SK-N-SH (cell line): Measurements from ENCODE around the gene ZNF385A. TPM values are rescaled to one million over a fixed set of nuclear protein-coding genes. Genes with fewer than 3 reads are reported as not detected.

ENCODE experiments used
- CTCF ChIA-PET: fragments of 300-600, 350-600 bp; formaldehyde crosslinking; extraction: SDS; loops from one replicate; lab custom pipeline; 2021; lab: Yijun Ruan, JAX
- POLR2A ChIA-PET: fragments of 350-600 bp; sonication (Branson Sonifier 250); formaldehyde crosslinking; extraction: SDS; loops from one replicate; lab custom pipeline; 2020; ENCODE audit warnings: antibody characterized with exemption, inconsistent platforms; lab: Yijun Ruan, JAX
- DNase-seq: peaks from one replicate; pipeline ENCODE4 v3.0.0; 2012
- H2AFZ ChIP-seq: fragments of 200-600 bp; sonication (generic); 2 replicates; pipeline ENCODE4 v1.8.1; 2016; ENCODE audit warnings: antibody characterized with exemption, mild to moderate bottlenecking, low read depth
- H3F3A ChIP-seq: fragments of 200-600 bp; sonication (generic); replicated peaks from 2 replicates; pipeline ENCODE3; 2016; ENCODE audit warnings: antibody characterized with exemption, mild to moderate bottlenecking; ENCODE audit not compliant: insufficient read depth
- H3K27ac ChIP-seq, 2 experiments: fragments of 200-500 bp in 1 of 2; fragments of 200-600 bp in 1 of 2; sonication (Bioruptor generic) in 1 of 2; sonication (generic), shearing (Covaris generic) in 1 of 2; 2 replicates each; pipeline versions ENCODE4 v1.5.1 to v1.6.1; 2014 to 2016; ENCODE audit warnings: low read depth in 2 of 2, inconsistent platforms in 1 of 2, low read length in 1 of 2, mild to moderate bottlenecking in 1 of 2, mixed read lengths in 1 of 2
- H3K27me3 ChIP-seq: fragments of 200-600 bp; sonication (generic), shearing (Covaris generic); 2 replicates; pipeline ENCODE4 v1.6.1; 2016; ENCODE audit warnings: mixed run types; ENCODE audit not compliant: insufficient read depth
- H3K36me3 ChIP-seq, 2 experiments: fragments of 200-500 bp in 1 of 2; fragments of 200-600 bp in 1 of 2; sonication (Bioruptor generic) in 1 of 2; sonication (generic) in 1 of 2; replicated peaks in 1 of 2; 2 replicates each; pipeline versions ENCODE3 to v1.5.1; 2014 to 2016; ENCODE audit warnings: low read length in 1 of 2, mild to moderate bottlenecking in 1 of 2; ENCODE audit not compliant: insufficient read depth in 2 of 2, control insufficient read depth in 1 of 2
- H3K4me1 ChIP-seq, 2 experiments: fragments of 200-500 bp in 1 of 2; fragments of 200-600 bp in 1 of 2; sonication (Bioruptor generic) in 1 of 2; sonication (generic), shearing (Covaris generic) in 1 of 2; 2 replicates each; pipeline versions ENCODE4 v1.5.1 to v1.6.1; 2014 to 2016; ENCODE audit warnings: low read depth in 1 of 2, low read length in 1 of 2, mixed run types in 1 of 2; ENCODE audit not compliant: insufficient read depth in 2 of 2, control insufficient read depth in 1 of 2
- H3K4me2 ChIP-seq: fragments of 200-600 bp; sonication (generic), shearing (Covaris generic); 2 replicates; pipeline ENCODE4 v1.6.1; 2017; ENCODE audit warnings: mixed run types
- H3K4me3 ChIP-seq, 2 experiments: fragments of 200-500 bp in 1 of 2; fragments of 200-600 bp in 1 of 2; sonication (Bioruptor generic) in 1 of 2; sonication (generic), shearing (Covaris generic) in 1 of 2; 2 replicates each; pipeline versions ENCODE4 v1.5.1 to v1.8.1; 2014 to 2016; ENCODE audit warnings: low read depth in 2 of 2, inconsistent platforms in 1 of 2, low read length in 1 of 2, mild to moderate bottlenecking in 1 of 2, mixed read lengths in 1 of 2, moderate library complexity in 1 of 2
- H3K79me2 ChIP-seq: fragments of 200-600 bp; sonication (generic); 2 replicates; pipeline ENCODE4 v1.8.1; 2017; ENCODE audit warnings: mild to moderate bottlenecking; ENCODE audit not compliant: insufficient read depth
- H3K9ac ChIP-seq: fragments of 200-600 bp; sonication (generic); 2 replicates; pipeline ENCODE4 v1.6.1; 2017; ENCODE audit warnings: mixed run types
- H3K9me2 ChIP-seq: fragments of 200-600 bp; sonication (generic); 2 replicates; pipeline ENCODE4 v1.6.1; 2017; ENCODE audit warnings: mixed run types
- H3K9me3 ChIP-seq: fragments of 200-600 bp; sonication (generic); 2 replicates; pipeline ENCODE4 v1.6.1; 2017; ENCODE audit warnings: mixed run types, mild to moderate bottlenecking, moderate library complexity
- H4K20me1 ChIP-seq: fragments of 200-600 bp; sonication (generic); 2 replicates; pipeline ENCODE4 v1.6.1; 2017; ENCODE audit warnings: mild to moderate bottlenecking, mixed run types; ENCODE audit not compliant: insufficient read depth
- CTCF ChIP-seq: fragments of 200-600 bp; sonication (generic); IDR thresholded peaks from 2 replicates; pipeline ENCODE4 v1.6.1; 2017; ENCODE audit warnings: antibody characterized with exemption, mild to moderate bottlenecking, moderate library complexity
- EP300 ChIP-seq, 2 experiments: IDR thresholded peaks; 2 replicates each; pipeline versions ENCODE4 v1.4.0 to v1.6.1; 2012; ENCODE audit warnings: borderline replicate concordance in 1 of 2, low read depth in 1 of 2, low read length in 1 of 2
- FOXM1 ChIP-seq: IDR thresholded peaks from 2 replicates; pipeline ENCODE4 v1.4.0; 2012; ENCODE audit warnings: low read depth, mild to moderate bottlenecking
- GABPA ChIP-seq: IDR thresholded peaks from 2 replicates; pipeline ENCODE4 v1.4.0; 2012; ENCODE audit warnings: low read depth, mild to moderate bottlenecking
- GATA2 ChIP-seq: sonication (generic); formaldehyde crosslinking; IDR thresholded peaks from 2 replicates; pipeline ENCODE4 v1.5.0; 2020; ENCODE audit warnings: mild to moderate bottlenecking, missing genetic modification reagents
- IRF3 ChIP-seq: fragments of 150-350 bp; IDR thresholded peaks from 2 replicates; pipeline ENCODE4 v1.6.1; 2016; ENCODE audit warnings: mild to moderate bottlenecking, low read depth, low read length
- MEF2A ChIP-seq: IDR thresholded peaks from 2 replicates; pipeline ENCODE4 v1.4.0; 2012; ENCODE audit warnings: low read depth, borderline replicate concordance
- NRF1 ChIP-seq: IDR thresholded peaks from 2 replicates; pipeline ENCODE4 v1.6.1; 2012; ENCODE audit warnings: low read depth, mild to moderate bottlenecking, low read length
- POLR2AphosphoS5 ChIP-seq: IDR thresholded peaks from 2 replicates; pipeline ENCODE4 v1.6.1; 2012; ENCODE audit warnings: low read depth, low read length
- REST ChIP-seq: IDR thresholded peaks from 2 replicates; pipeline ENCODE4 v1.6.1; 2012; ENCODE audit warnings: mild to moderate bottlenecking, low read depth, low read length, moderate library complexity
- SMC3 ChIP-seq: IDR thresholded peaks from 2 replicates; pipeline ENCODE4 v1.6.1; 2012; ENCODE audit warnings: low read depth, low read length, improper control_type of control experiment
- USF2 ChIP-seq: fragments of 150-350 bp; IDR thresholded peaks from 2 replicates; pipeline ENCODE4 v1.6.1; 2017; ENCODE audit warnings: antibody characterized with exemption, low read length, low read depth, borderline replicate concordance
- WGBS: methylation state at CpG from one replicate; pipeline ENCODE4 v1.1.6; 2017; ENCODE audit warnings: low lambda C conversion rate; 5-methylcytosine and 5-hydroxymethylcytosine counted together
- polyA plus RNA-seq, 3 experiments: library from polyadenylated mRNA; depleted of rRNA; stranded (reverse); fragments of >200 nt; gene quantifications; 2 replicates each; pipeline ENCODE4 v1.2.3, GENCODE V29; 2012
- TF ChIP-seq, protein P1 (sequence below): IDR thresholded peaks from 2 replicates; pipeline ENCODE4 v1.4.0; 2012; ENCODE audit warnings: low read depth

Gene ZNF385A
- polyA plus RNA-seq, 1 of the 3 experiments (the other 2 are of a cell fraction), result 2.6 TPM

DNA sequence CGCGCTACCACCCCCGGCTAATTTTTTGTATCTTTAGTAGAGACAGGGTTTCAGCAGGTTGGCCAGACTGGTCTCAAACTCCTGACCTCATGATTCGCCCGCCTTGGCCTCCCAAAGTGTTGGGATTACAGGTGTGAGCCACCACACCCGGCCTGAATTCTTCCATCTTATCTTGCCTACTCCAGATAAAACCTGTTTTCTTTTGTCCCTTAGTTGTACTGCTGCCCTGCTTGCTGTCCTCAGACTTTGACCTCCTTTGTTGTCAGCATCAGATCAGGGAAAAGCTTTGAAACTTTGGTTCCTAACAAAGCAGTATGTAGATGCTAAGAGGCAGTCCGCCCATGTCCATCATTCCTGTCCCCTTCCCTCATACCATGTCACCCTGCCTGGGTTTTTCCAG lies 43.7 kb downstream of the ZNF385A start (continued):
- no peak for TF ChIP-seq REST
- no peak for TF ChIP-seq NRF1
- no peak for TF ChIP-seq EP300 (IDR thresholded peaks at IDR 0.05; ENCODE audit: borderline replicate concordance in 1 of 2, low read depth in 1 of 2, low read length in 1 of 2)

- Histone ChIP-seq H3K27me3 (no peaks in the 10 kb centered on the region), H3K4me2 (no peak overlapping the region), H3F3A (no peaks in the 10 kb centered on the region), H2AFZ (no peak overlapping the region), H3K27ac (no peak overlapping the region), H3K9me2 (no peaks in the 10 kb centered on the region), H3K4me1 (peaks cover 0 to 5% of the 10 kb centered on the region in 2 experiments; a peak in 1 of 4 replicates), H3K79me2 (peaks cover 42% of the 10 kb centered on the region), H3K9ac (no peak overlapping the region), H3K4me3 (no peak overlapping the region), H3K9me3 (no peaks in the 10 kb centered on the region), H3K36me3 (peaks cover 22 to 26% of the 10 kb centered on the region in 2 experiments), H4K20me1 (peaks cover 22% of the 10 kb centered on the region)
- ChIA-PET CTCF (interaction anchor here (0.5 to 16.1 kb wide), 10 partner anchors 13 to 332 kb away, joined by 3 to 266 read pairs (median 38); partner anchors contain the start of gene COPZ1), POLR2A (no interaction called here)
- TF ChIP-seq, protein P1, sequence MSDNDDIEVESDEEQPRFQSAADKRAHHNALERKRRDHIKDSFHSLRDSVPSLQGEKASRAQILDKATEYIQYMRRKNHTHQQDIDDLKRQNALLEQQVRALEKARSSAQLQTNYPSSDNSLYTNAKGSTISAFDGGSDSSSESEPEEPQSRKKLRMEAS, result no peak
- TF ChIP-seq GABPA, result no peak
- TF ChIP-seq CTCF, result no peak
- no peak for TF ChIP-seq MEF2A
- no peak for TF ChIP-seq SMC3
- TF ChIP-seq GATA2, result no peak
- no peak for TF ChIP-seq POLR2AphosphoS5
- TF ChIP-seq FOXM1, result no peak
- TF ChIP-seq USF2, result no peak
- no peak for TF ChIP-seq IRF3
- WGBS, result 92% methylated on average over 4 of the region's 4 CpGs
- DNase-seq, result no peak
Observed at GRCh38 chr12:54338698-54339296, 45.7 kb downstream of the ZNF385A start.
